ENCODE results near the gene SNX24. TPM values are rescaled to one million over a fixed set of nuclear protein-coding genes. Genes with fewer than 3 reads are reported as not detected.

SNX24 gene
- total and polyA plus RNA-seq, 10 of the 15 experiments (the other 5 are each of a cell fraction or from before 2014, with no cell fraction given): 0.15 to 6.6 (median 4.1) TPM

DNA sequence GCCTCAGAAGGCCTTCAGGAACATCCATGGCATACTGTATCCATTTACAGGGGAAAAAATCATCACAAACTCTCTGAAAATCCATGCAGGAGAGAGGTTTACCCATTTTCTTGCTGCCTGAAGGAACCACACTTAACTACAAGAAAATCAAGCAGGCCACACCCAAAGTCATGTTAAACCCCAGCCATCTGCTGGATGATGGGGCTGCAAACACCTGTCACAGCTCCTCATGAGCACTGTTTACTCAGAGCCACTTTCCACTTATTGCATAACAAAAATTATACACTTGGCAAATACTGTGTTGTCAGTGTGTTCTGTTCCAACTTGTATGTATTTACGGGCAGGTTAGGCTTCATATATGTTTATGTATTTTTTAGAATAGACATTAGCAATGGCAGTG, 155.3 kb downstream of the SNX24 start:
- H4K20me1 ChIP-seq (ENCODE audit: control insufficient read depth, insufficient read depth): no peaks in the 10 kb centered on the region
- intact Hi-C loops (cut with micrococcal nuclease; ENCODE audit: unreplicated experiment): loop anchor here (1.0 to 10.0 kb wide), 5 partner anchors 103 to 808 kb away; no protein-coding TSS in a partner anchor
- CTCF ChIA-PET: interaction anchor here (0.6 to 1.9 kb wide), 4 partner anchors 8 to 484 kb away, joined by 3 to 11 read pairs (median 5); no protein-coding TSS in a partner anchor
- H3K79me2 ChIP-seq (ENCODE audit: control insufficient read depth, insufficient read depth, low read length): no peaks in the 10 kb centered on the region
- no peak overlapping the region for H3K9ac ChIP-seq (ENCODE audit: control insufficient read depth, insufficient read depth, low read length)
- no peak overlapping the region for H3K4me2 ChIP-seq (ENCODE audit: control insufficient read depth, insufficient read depth)
- SMC1A ChIA-PET (ENCODE audit: uncharacterized antibody, unreplicated experiment): interaction anchor here (0.9 kb wide), 1 partner anchor 12 kb away, joined by 3 read pairs; no protein-coding TSS in a partner anchor
- H3K27ac ChIP-seq (ENCODE audit: control insufficient read depth, insufficient read depth): no peak overlapping the region
- no peak for TF ChIP-seq SPI1 (IDR thresholded peaks at IDR 0.05; ENCODE audit: borderline replicate concordance, insufficient read depth, low read depth, low read length)
- TF ChIP-seq, protein P1, sequence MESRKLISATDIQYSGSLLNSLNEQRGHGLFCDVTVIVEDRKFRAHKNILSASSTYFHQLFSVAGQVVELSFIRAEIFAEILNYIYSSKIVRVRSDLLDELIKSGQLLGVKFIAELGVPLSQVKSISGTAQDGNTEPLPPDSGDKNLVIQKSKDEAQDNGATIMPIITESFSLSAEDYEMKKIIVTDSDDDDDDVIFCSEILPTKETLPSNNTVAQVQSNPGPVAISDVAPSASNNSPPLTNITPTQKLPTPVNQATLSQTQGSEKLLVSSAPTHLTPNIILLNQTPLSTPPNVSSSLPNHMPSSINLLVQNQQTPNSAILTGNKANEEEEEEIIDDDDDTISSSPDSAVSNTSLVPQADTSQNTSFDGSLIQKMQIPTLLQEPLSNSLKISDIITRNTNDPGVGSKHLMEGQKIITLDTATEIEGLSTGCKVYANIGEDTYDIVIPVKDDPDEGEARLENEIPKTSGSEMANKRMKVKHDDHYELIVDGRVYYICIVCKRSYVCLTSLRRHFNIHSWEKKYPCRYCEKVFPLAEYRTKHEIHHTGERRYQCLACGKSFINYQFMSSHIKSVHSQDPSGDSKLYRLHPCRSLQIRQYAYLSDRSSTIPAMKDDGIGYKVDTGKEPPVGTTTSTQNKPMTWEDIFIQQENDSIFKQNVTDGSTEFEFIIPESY (IDR thresholded peaks at IDR 0.05): no peak
- no peak for TF ChIP-seq SP1 (IDR thresholded peaks at IDR 0.05; ENCODE audit: low read depth, low read length)
- TF ChIP-seq SIN3A (IDR thresholded peaks at IDR 0.05; ENCODE audit: low read depth, low read length): no peak
- no peak for TF ChIP-seq CREB1 (IDR thresholded peaks at IDR 0.05; ENCODE audit: low read depth)
- no peak for TF ChIP-seq NFYB (IDR thresholded peaks at IDR 0.05; ENCODE audit: insufficient read depth, low read depth, low read length)
- no peak for TF ChIP-seq SIX5 (IDR thresholded peaks at IDR 0.05; ENCODE audit: low read depth, low read length, severe bottlenecking)
- no peak for TF ChIP-seq IKZF1 (conservative IDR thresholded peaks at IDR 0.05)
- no peak for TF ChIP-seq GATAD2B (conservative IDR thresholded peaks at IDR 0.05; ENCODE audit: low read depth)
- no peak for TF ChIP-seq EED (IDR thresholded peaks at IDR 0.05; ENCODE audit: low read depth)
- no peak for TF ChIP-seq NBN (IDR thresholded peaks at IDR 0.05)
- TF ChIP-seq, protein P2, sequence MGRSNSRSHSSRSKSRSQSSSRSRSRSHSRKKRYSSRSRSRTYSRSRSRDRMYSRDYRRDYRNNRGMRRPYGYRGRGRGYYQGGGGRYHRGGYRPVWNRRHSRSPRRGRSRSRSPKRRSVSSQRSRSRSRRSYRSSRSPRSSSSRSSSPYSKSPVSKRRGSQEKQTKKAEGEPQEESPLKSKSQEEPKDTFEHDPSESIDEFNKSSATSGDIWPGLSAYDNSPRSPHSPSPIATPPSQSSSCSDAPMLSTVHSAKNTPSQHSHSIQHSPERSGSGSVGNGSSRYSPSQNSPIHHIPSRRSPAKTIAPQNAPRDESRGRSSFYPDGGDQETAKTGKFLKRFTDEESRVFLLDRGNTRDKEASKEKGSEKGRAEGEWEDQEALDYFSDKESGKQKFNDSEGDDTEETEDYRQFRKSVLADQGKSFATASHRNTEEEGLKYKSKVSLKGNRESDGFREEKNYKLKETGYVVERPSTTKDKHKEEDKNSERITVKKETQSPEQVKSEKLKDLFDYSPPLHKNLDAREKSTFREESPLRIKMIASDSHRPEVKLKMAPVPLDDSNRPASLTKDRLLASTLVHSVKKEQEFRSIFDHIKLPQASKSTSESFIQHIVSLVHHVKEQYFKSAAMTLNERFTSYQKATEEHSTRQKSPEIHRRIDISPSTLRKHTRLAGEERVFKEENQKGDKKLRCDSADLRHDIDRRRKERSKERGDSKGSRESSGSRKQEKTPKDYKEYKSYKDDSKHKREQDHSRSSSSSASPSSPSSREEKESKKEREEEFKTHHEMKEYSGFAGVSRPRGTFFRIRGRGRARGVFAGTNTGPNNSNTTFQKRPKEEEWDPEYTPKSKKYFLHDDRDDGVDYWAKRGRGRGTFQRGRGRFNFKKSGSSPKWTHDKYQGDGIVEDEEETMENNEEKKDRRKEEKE (IDR thresholded peaks at IDR 0.05): no peak
- TF ChIP-seq MEF2A (IDR thresholded peaks at IDR 0.05; ENCODE audit: insufficient read depth, low read depth, low read length): no peak
- TF ChIP-seq CHD4 (IDR thresholded peaks at IDR 0.05): no peak
- TF ChIP-seq, protein P3, sequence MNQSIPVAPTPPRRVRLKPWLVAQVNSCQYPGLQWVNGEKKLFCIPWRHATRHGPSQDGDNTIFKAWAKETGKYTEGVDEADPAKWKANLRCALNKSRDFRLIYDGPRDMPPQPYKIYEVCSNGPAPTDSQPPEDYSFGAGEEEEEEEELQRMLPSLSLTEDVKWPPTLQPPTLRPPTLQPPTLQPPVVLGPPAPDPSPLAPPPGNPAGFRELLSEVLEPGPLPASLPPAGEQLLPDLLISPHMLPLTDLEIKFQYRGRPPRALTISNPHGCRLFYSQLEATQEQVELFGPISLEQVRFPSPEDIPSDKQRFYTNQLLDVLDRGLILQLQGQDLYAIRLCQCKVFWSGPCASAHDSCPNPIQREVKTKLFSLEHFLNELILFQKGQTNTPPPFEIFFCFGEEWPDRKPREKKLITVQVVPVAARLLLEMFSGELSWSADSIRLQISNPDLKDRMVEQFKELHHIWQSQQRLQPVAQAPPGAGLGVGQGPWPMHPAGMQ (IDR thresholded peaks at IDR 0.05; ENCODE audit: borderline replicate concordance): no peak
- TF ChIP-seq KDM1A (IDR thresholded peaks at IDR 0.05; ENCODE audit: borderline replicate concordance): no peak
- no TSS peak for BruUV-seq (replicated peaks)
- DNase-seq (ENCODE audit: low read depth, low spot score) (no peak), FAIRE-seq (no peak), ATAC-seq (no peak)
- POLR2A ChIA-PET: no interaction called here
- RAD21 ChIA-PET (ENCODE audit: unreplicated experiment): interaction anchor here (1.2 kb wide), 1 partner anchor 485 kb away, joined by 7 read pairs; no protein-coding TSS in a partner anchor
- no peaks in the 10 kb centered on the region for H3K9me3 ChIP-seq (replicated peaks; ENCODE audit: control insufficient read depth, insufficient read depth, low read length)
- H2AFZ ChIP-seq (ENCODE audit: control insufficient read depth, low read depth, low read length): no peak overlapping the region
- H3K4me3 ChIP-seq: no peak overlapping the region
- in situ Hi-C loops (cut with MboI): loop anchor here (5.0 kb wide), 2 partner anchors 103 to 483 kb away; no protein-coding TSS in a partner anchor
- no peaks in the 10 kb centered on the region for H3K4me1 ChIP-seq (ENCODE audit: control insufficient read depth, insufficient read depth, low read length)
- H3K36me3 ChIP-seq (ENCODE audit: control insufficient read depth in 2 of 2, insufficient read depth in 2 of 2, low read length in 1 of 2): no peaks in the 10 kb centered on the region
- 87% methylated on average over 1 of the region's 1 CpG for WGBS (ENCODE audit: insufficient coverage, insufficient replicate concordance, low lambda C conversion rate, missing lambda C conversion rate)
- no peaks in the 10 kb centered on the region for H3K27me3 ChIP-seq (replicated peaks in 1 of 2; ENCODE audit: control insufficient read depth in 2 of 2, insufficient read depth in 2 of 2, low read length in 1 of 2)
